C4-2B (cell line): ENCODE measurements around the gene MEN1.

Experiments
- H3K27ac ChIP-seq: fragments of 450-650 bp; 2 replicates; pipeline ENCODE4 v1.5.1; 2017
- CTCF ChIP-seq: fragments of 450-650 bp; conservative IDR thresholded peaks from 2 replicates; pipeline ENCODE4 v1.5.1; 2017; ENCODE audit warnings: mild to moderate bottlenecking
- ZFX ChIP-seq: fragments of 450-650 bp; IDR thresholded peaks from 2 replicates; pipeline ENCODE4 v1.6.1; 2017

MEN1 gene

GRCh38 chr11:64796047-64796756 is 14.1 kb downstream of the MEN1 start:
- TF ChIP-seq ZFX (no peak), CTCF (no peak)

GRCh38 chr11:64794526-64794925 is 15.8 kb downstream of the MEN1 start:
- TF ChIP-seq ZFX: no peak
- no peak for TF ChIP-seq CTCF
- no peak overlapping the region for H3K27ac ChIP-seq

More at GRCh38 chr11:64796047-64796756, 14.1 kb downstream of the MEN1 start:
- no peak overlapping the region for H3K27ac ChIP-seq

GRCh38 chr11:64793271-64794160 is 16.8 kb downstream of the MEN1 start:
- no peak for TF ChIP-seq ZFX
- no peak for TF ChIP-seq CTCF

GRCh38 chr11:64792482-64792881 is 17.9 kb downstream of the MEN1 start:
- TF ChIP-seq ZFX (no peak), CTCF (no peak)
- H3K27ac ChIP-seq: no peak overlapping the region

More at GRCh38 chr11:64793271-64794160, 16.8 kb downstream of the MEN1 start:
- H3K27ac ChIP-seq: no peak overlapping the region

- H3K27ac ChIP-seq: no peak overlapping the region
- TF ChIP-seq CTCF (no peak), ZFX (no peak)
Measured at GRCh38 chr11:64791781-64792291, 18.5 kb downstream of the MEN1 start.

GRCh38 chr11:64790205-64791095 is 19.9 kb downstream of the MEN1 start:
- H3K27ac ChIP-seq: no peak overlapping the region
- TF ChIP-seq CTCF: no peak
- no peak for TF ChIP-seq ZFX
